Stomach (tissue), 9 donors: ENCODE results near the gene UQCC2. TPM values are rescaled to one million over a fixed set of nuclear protein-coding genes. Genes with fewer than 3 reads are reported as not detected.

ENCODE experiments used
- DNase-seq, 2 donors: peaks; one replicate each; pipeline versions ENCODE4 v3.0.0 to v3.0.0-alpha.2; 2013 to 2019
- H3K27ac ChIP-seq, 5 donors: fragments of 200-600 bp in 4 of 5; sonication (generic) in 4 of 5; one replicate each; pipeline ENCODE4 v1.5.1; 2013 to 2019; ENCODE audit warnings: mild to moderate bottlenecking in 1 of 5, moderate library complexity in 1 of 5
- H3K27me3 ChIP-seq, 3 donors: fragments of 200-600 bp; sonication (generic); one replicate each; pipeline ENCODE4 v1.5.1; 2017 to 2019; ENCODE audit warnings: mixed run types in 1 of 3
- H3K36me3 ChIP-seq, 4 donors: fragments of 200-600 bp; sonication (generic); 1 replicate in 3 of 4; 2 replicates in 1 of 4; pipeline ENCODE4 v1.5.1; 2016 to 2019
- H3K4me1 ChIP-seq, 4 donors: fragments of 200-600 bp; sonication (generic); one replicate each; pipeline ENCODE4 v1.5.1; 2016 to 2019
- H3K4me3 ChIP-seq, 4 donors: fragments of 200-600 bp; sonication (generic) in 3 of 4; one replicate each; pipeline ENCODE4 v1.5.1; 2016 to 2019; ENCODE audit warnings: mild to moderate bottlenecking in 1 of 4
- H3K9me3 ChIP-seq, 4 donors: fragments of 200-600 bp; sonication (generic); one replicate each; pipeline ENCODE4 v1.5.1; 2016 to 2019
- EP300 ChIP-seq: sonication (generic); formaldehyde crosslinking; IDR thresholded peaks from one replicate; pipeline ENCODE4 v1.6.1; 2017; ENCODE audit warnings: antibody characterized with exemption
- POLR2A ChIP-seq, 4 donors: fragments of 450-650 bp; IDR thresholded peaks; one replicate each; pipeline ENCODE4 v1.6.1; 2016; ENCODE audit warnings: antibody characterized with exemption in 4 of 4, control low read depth in 2 of 4, mild to moderate bottlenecking in 1 of 4, moderate library complexity in 1 of 4
- POLR2AphosphoS5 ChIP-seq, 3 donors: sonication (generic); formaldehyde crosslinking; IDR thresholded peaks; one replicate each; pipeline ENCODE4 v1.6.1; 2016; ENCODE audit warnings: antibody characterized with exemption in 3 of 3
- WGBS, 5 donors: extraction: QIAGEN DNeasy Blood & Tissue Kit in 3 of 5; methylation state at CpG; one replicate each; pipeline versions ENCODE4 v1.1.5 to v1.1.7; 2013 to 2018; 5-methylcytosine and 5-hydroxymethylcytosine counted together
- intact Hi-C: fragments of 100-400 bp; cut with DNase I; formaldehyde crosslinking; loops from one replicate; pipeline ENCODE4 v1.15.1; 2023; ENCODE audit warnings: low total_unique reads
- polyA plus RNA-seq, 3 donors: library from polyadenylated mRNA; stranded (reverse); fragments of 200-250 nt; gene quantifications; one replicate each; pipeline ENCODE4 v1.2.3, GENCODE V29; 2013
- total RNA-seq, 5 donors: library from RNA; depleted of rRNA; stranded (reverse); fragments of >200 nt; gene quantifications; one replicate each; pipeline versions ENCODE4 v1.1.0 to v1.2.3, GENCODE V29; 2014 to 2016
- TF ChIP-seq, protein P1 (sequence below), 7 experiments: fragments of 450-650 bp in 4 of 7; fragments of 200-600 bp in 3 of 7; sonication (generic) in 3 of 7; IDR thresholded peaks; one replicate each; pipeline ENCODE4 v1.5.1; 2016 to 2019; ENCODE audit warnings: antibody characterized with exemption in 7 of 7, control low read depth in 2 of 7, mild to moderate bottlenecking in 1 of 7
- donor health status: healthy with polysubstance abuse.
- donor health status: Bipolar disorder and iron deficiency.
- donor health status: healthy.

UQCC2 gene
- total and polyA plus RNA-seq, 8 donors: 4.7 to 109 (median 24.7) TPM

DNA sequence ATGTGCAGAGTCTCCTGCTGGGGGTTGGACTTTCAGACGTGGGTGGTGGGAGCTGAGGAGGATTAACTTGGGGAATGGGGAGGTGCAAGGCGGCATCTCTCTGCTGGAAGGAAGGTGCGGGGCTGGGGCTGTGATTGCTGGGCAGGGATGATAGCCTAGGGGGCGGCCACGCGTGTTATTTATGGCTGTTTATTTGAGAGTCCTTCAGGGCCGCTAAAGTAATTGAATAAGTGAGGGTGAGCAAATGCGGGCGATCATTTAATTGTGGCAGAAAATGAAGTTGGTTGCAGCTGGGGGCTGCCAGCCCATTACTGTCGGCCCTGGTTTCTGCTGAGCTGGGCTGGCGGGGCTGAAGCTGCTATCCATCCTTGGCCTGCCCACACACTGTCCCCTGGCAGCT lies 42.7 kb upstream of the UQCC2 start:
- DNase-seq: no peak
- Histone ChIP-seq H3K36me3 (no peaks in the 10 kb centered on the region), H3K27ac (no peak overlapping the region), H3K9me3 (no peaks in the 10 kb centered on the region), H3K4me1 (peaks cover 0 to 24% (median 12%) of the 10 kb centered on the region in 4 donors), H3K4me3 (no peak overlapping the region), H3K27me3 (no peaks in the 10 kb centered on the region)
- TF ChIP-seq POLR2A (IDR thresholded peaks at IDR 0.05): no peak
- TF ChIP-seq, protein P1, sequence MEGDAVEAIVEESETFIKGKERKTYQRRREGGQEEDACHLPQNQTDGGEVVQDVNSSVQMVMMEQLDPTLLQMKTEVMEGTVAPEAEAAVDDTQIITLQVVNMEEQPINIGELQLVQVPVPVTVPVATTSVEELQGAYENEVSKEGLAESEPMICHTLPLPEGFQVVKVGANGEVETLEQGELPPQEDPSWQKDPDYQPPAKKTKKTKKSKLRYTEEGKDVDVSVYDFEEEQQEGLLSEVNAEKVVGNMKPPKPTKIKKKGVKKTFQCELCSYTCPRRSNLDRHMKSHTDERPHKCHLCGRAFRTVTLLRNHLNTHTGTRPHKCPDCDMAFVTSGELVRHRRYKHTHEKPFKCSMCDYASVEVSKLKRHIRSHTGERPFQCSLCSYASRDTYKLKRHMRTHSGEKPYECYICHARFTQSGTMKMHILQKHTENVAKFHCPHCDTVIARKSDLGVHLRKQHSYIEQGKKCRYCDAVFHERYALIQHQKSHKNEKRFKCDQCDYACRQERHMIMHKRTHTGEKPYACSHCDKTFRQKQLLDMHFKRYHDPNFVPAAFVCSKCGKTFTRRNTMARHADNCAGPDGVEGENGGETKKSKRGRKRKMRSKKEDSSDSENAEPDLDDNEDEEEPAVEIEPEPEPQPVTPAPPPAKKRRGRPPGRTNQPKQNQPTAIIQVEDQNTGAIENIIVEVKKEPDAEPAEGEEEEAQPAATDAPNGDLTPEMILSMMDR (IDR thresholded peaks at IDR 0.05): no peak
- no peak for TF ChIP-seq EP300
- no peak for TF ChIP-seq POLR2AphosphoS5 (IDR thresholded peaks at IDR 0.05)
- 82 to 89% (median 89%) methylated on average over 11 of the region's 11 CpGs for WGBS, 5 donors
- intact Hi-C loops: no loop called here

DNA sequence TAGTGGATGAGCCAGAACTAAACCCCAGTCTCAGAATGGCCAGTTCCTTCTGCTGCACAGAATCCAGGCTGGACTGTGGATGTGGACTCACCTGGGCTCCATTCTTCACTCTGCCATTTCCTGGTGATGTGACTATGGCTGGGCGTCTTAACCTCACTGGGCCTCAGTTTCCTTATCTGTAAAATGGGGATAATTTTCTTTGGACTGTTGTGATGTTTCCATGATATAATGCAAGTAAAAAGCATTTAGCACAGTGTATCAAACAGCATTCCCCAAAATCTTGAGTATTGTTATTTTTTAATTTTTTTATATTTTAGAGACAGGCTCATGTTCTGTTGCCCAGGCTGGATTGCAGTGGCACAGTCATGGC lies 41.1 kb upstream of the UQCC2 start:
- peaks cover 0 to 24% (median 7%) of the 10 kb centered on the region in 4 donors for H3K4me1 ChIP-seq
- H3K9me3 ChIP-seq: no peaks in the 10 kb centered on the region
- no peak for TF ChIP-seq POLR2AphosphoS5 (IDR thresholded peaks at IDR 0.05)
- TF ChIP-seq EP300: no peak
- TF ChIP-seq POLR2A (IDR thresholded peaks at IDR 0.05): no peak
- TF ChIP-seq, protein P1 (IDR thresholded peaks at IDR 0.05): no peak
- H3K27me3 ChIP-seq: no peaks in the 10 kb centered on the region
- H3K4me3 ChIP-seq: no peak overlapping the region
- DNase-seq: no peak
- no peaks in the 10 kb centered on the region for H3K36me3 ChIP-seq
- intact Hi-C loops: no loop called here
- 71 to 96% (median 93%) methylated on average over 1 of the region's 1 CpG for WGBS, 5 donors
- no peak overlapping the region for H3K27ac ChIP-seq

GRCh38 chr6:33751771-33752645 lies 40.5 kb upstream of the UQCC2 start:
- Histone ChIP-seq H3K9me3 (no peaks in the 10 kb centered on the region), H3K4me1 (peaks cover 0 to 20% (median 4%) of the 10 kb centered on the region in 4 donors), H3K4me3 (no peak overlapping the region), H3K27me3 (peaks cover 0 to under 1% (median 0%) of the 10 kb centered on the region in 3 donors), H3K27ac (peak overlapping the region in 1 of 5 donors; percentile 46), H3K36me3 (no peaks in the 10 kb centered on the region)
- DNase-seq: peak; percentile 51 to 72
- TF ChIP-seq POLR2AphosphoS5 (IDR thresholded peaks at IDR 0.05): no peak
- no peak for TF ChIP-seq POLR2A (IDR thresholded peaks at IDR 0.05)
- TF ChIP-seq, protein P1 (IDR thresholded peaks at IDR 0.05): no peak
- TF ChIP-seq EP300: no peak
- 60 to 73% (median 70%) methylated on average over 14 to 15 of the region's 15 CpGs for WGBS, 5 donors
- intact Hi-C loops: no loop called here

DNA sequence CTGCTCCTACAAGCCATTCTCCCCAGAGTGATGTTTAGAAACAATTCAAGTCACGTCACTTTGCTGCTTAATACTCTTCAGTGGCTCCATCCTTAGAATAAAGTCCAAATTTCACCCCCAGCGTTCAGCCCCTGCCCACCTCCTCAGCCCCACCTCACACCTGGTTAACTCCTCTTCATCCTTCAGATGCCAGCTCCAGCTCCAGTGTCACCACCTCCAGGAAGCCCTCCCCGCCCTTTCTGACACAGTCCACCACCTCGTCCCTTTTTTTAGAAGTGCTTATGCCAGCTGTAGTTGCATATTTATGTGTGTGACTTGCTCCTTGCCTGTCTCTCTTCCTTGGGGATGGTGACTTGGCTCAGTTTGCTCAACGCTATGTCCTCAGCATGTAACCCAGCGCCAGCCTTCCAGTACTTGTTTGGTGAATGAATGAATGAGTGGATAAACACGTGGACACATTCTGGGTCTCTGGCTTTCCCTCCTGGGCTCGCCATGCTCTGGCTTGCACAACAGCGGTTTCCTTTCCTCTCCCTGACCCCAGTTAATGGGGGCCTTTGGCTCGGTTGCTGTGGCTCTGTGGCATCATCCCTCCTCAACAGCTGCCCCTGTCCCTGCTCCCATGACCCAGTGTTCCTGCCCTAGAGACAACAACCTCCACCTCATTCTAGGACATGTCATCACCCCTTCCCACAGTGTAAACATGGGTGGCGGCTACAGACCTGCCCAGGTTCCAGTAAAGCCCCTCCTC lies 38.9 kb upstream of the UQCC2 start:
- WGBS, 5 donors: 49 to 74% (median 59%) methylated on average over 10 to 11 of the region's 11 CpGs
- DNase-seq: no peak
- Histone ChIP-seq H3K36me3 (no peaks in the 10 kb centered on the region), H3K27ac (peak overlapping the region in 1 of 5 donors; percentile 28), H3K9me3 (no peaks in the 10 kb centered on the region), H3K4me3 (no peak overlapping the region), H3K27me3 (peaks cover 0 to 10% (median 0%) of the 10 kb centered on the region in 3 donors), H3K4me1 (peaks cover 0 to 15% (median 6%) of the 10 kb centered on the region in 4 donors)
- intact Hi-C loops: no loop called here
- TF ChIP-seq, protein P1 (IDR thresholded peaks at IDR 0.05): no peak
- TF ChIP-seq POLR2AphosphoS5 (IDR thresholded peaks at IDR 0.05): peak in 1 of 3 donors; percentile 15
